Dermis microvascular lymphatic vessel endothelial cell (primary cell): ENCODE measurements around the gene TOP2A. TPM values are rescaled to one million over a fixed set of nuclear protein-coding genes. Genes with fewer than 3 reads are reported as not detected.

Experiments
- DNase-seq, 2 donors: peaks; one replicate each; pipeline versions ENCODE4 v3.0.0 to v3.0.0-alpha.2; 2010; ENCODE audit warnings: low read depth in 2 of 2
- total RNA-seq: library from RNA; depleted of rRNA; stranded (reverse); fragments of >200 nt; gene quantifications from 2 replicates; pipeline ENCODE4 v1.2.1, GENCODE V29; 2014

The TOP2A gene, protein sequence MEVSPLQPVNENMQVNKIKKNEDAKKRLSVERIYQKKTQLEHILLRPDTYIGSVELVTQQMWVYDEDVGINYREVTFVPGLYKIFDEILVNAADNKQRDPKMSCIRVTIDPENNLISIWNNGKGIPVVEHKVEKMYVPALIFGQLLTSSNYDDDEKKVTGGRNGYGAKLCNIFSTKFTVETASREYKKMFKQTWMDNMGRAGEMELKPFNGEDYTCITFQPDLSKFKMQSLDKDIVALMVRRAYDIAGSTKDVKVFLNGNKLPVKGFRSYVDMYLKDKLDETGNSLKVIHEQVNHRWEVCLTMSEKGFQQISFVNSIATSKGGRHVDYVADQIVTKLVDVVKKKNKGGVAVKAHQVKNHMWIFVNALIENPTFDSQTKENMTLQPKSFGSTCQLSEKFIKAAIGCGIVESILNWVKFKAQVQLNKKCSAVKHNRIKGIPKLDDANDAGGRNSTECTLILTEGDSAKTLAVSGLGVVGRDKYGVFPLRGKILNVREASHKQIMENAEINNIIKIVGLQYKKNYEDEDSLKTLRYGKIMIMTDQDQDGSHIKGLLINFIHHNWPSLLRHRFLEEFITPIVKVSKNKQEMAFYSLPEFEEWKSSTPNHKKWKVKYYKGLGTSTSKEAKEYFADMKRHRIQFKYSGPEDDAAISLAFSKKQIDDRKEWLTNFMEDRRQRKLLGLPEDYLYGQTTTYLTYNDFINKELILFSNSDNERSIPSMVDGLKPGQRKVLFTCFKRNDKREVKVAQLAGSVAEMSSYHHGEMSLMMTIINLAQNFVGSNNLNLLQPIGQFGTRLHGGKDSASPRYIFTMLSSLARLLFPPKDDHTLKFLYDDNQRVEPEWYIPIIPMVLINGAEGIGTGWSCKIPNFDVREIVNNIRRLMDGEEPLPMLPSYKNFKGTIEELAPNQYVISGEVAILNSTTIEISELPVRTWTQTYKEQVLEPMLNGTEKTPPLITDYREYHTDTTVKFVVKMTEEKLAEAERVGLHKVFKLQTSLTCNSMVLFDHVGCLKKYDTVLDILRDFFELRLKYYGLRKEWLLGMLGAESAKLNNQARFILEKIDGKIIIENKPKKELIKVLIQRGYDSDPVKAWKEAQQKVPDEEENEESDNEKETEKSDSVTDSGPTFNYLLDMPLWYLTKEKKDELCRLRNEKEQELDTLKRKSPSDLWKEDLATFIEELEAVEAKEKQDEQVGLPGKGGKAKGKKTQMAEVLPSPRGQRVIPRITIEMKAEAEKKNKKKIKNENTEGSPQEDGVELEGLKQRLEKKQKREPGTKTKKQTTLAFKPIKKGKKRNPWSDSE (N-terminal part only)
- 27.7 and 65.5 TPM in 2 replicates for total RNA-seq

DNA sequence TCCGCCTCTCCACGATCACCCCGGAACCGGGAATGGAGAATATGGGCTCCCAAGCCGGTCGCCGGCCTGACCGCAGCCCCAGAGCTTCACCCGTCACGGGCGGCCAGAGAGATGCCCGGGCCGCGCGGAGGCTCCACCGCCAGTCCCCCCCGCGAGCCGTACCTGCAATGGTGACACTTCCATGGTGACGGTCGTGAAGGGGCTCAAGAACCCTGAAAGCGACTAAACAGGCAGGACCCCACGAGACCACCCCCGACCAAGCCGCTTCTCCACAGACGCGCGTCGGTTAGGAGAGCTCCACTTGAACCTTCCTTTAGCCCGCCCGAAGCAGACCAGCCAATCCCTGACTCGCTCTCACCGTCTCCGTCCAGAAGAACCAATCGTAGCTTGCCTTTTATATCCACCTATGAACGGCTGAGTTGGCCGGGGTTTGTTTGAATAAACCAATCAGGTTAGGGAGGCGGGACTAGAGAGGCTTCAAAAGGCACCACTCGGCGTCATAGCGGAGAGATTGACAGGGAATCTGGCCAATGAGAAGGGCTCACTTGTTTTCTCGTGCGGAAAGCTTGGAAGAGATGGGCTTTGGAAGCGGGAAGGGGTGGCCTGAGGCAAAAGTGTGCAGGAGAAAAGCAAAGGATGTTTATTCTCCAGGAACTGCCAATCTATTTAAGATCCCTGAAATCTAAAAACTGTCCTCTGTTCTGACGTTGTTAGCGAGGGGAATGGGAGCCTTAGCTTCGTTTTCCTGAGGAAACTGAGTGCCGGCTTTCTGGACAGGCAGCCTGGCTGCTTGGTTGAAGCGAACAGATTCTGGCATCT is at the start of gene TOP2A:
TOP2A (minus strand) TSS at position 288 of the 819 bp plus-strand sequence; CDS start at position 183, 105 bp downstream.
- peak; percentile 100 for DNase-seq

DNA sequence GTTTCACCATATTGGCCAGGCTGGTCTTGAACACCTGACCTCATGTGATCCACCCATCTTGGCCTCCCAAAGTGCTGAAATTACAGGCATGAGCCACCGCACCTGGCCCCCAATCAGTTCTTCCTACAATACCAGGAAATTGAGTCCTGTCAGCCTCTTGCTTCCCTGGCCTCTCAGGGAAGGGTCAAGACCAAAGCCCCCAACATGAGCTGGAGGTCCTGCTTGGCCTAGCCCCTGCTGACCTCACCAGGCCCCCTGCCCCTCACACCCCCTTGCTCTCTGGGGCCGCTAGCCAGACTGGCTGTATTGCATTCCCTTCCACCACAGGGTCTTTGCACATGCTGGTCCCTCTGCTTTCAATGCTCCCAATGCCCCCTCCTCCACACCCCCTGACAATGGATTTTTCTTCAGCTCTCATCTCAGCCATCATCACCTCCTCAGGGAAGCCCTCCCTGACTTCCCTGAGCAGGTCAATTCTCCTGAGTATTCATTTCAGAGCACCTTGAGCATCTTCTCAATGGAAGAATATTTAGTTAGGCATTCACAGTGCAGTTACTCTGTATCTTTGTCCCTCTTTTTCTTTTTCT is 49.7 kb upstream of the TOP2A start:
- DNase-seq, result no peak

DNA sequence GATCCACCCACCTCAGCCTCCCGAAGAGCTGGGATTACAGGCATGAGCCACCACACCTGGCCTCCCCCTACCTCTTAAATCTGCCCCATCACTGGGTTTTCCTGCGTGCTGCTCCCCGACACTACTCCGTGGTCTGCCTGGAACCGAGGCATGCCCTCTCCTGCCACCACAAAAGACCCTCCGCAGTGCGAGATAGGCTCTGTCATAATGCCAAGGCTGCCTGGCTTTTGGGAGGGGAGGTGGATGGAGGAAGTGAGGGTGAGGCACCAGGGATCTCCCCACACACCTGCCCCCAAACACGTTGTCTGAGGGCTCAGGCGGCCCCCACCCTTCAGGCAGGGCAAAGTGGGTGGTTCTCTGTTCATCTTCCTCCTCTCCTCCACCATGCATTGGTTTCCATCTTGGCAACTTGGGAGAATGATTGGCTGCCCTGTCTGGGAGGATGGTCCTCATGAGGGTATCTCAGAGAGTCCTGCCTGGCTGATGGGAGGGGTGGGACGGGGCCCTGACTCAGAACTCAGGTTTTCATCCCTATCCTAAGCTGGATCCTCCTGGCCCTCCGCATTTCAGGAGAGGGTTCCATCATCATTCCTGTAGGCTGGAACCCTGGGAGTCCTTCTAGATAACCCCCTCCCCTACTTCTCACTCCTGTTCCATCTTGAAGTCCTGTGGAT is 48.7 kb upstream of the TOP2A start:
- no peak for DNase-seq

DNA sequence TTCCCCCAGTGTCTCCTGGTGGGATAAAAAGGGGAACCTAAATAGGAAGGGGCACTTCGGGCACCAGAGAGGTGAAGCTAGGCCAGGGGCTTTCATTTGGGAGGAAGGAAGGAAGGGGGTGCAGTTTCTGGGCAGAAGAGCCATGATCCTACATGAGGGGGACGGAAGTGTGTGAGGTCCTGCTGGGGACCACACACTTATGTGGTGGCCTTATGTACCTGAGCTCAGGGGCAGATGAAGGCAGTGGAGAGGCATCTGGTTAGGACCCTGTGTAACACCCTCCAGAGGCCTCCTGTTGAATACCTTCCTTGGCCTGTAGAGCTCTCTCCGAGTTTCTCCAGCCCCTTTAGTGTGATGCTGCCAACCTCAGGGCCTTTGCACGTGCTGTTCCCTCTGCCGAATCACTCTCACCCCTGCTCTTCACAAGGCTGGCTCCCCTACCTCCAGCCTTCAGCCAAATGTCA is 46.7 kb upstream of the TOP2A start:
- DNase-seq, result no peak

DNA sequence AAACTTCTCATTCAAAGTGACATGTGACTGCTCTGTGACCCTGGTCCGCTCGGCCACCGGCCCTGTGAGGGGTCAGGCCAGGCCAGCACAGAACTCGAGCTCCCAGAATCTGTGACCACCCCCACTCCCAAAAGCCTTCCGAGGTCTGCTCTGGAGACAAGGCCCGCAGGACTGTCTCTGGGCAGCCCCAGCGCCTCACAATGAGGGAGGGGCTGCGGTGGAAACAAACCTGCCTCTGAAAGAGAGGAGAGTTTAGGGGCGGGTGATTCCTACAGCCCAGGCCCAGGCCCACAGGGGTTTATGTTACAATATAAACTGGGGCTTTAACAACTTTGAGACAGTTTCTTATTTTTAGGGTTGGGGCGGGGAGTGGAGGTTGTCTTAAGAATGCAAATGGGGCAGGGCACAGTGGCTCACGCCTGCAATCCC is 45.4 kb upstream of the TOP2A start:
- no peak for DNase-seq

DNA sequence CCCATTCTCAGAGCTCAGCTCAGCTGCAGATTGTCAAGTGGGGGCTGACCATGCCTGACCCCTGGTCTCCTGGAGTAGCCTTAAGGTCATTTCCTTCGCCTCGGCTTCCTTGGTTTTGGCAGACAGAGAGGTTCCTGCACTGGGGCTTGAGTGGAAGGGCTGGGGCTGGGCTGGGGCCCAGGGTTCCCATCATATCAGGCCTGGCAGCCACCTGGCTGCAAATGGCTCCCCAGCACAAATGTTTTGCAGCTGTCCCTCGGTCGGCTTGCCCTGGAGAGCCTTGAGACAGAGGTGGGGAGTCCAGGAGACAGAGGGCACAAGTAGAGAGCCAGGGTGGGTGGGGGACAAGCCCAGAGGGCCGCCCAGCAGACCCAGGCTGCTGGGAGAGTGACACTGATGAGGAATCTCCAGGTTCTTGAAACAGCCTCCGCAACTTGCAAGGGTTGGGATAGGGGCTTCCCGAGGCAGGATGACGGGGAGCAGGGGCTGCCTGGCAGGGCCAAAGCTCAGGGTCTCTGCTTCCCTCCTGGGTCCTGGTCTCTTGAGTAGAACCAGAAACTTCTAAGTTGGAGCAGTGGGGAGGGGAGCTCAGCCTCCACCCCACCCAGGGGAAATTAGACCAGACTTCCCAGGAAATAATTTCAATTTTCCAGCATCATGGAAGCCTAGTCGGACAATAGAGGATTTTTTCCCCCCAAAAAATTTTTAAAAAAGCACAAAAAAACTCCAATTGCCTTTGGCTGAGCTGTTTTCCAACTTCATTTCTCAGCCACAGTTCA is 44.8 kb upstream of the TOP2A start:
- no peak for DNase-seq

DNA sequence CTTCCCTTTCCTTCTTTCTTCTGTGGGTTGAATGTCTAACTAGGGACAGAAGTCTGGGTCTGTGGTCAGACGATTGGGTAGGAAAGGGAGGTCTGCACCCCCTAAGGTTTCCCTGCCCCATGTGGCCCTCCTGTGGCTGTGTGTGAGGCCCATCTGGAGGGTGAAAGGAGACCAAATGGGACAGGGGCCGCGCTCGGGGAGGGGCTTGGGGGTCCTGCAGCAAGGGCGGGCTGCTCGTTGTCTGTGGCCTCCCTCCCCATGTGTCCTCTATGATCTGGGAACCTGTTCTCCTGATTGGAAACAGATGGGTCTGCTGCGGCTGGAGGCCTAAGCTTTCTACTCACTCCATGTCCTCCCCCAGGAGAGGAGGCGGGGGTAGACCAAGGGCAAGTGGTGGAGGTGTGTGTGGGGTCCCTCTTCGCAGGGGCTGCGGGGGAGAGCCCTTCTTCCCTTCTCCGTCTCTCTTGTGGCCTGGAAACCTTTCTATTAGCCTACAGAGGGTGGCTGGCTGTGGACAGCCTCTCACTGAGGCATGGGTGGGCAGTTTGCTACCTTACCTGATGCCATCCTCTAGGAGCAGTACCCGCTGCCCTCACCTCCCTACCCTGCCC is 44.1 kb upstream of the TOP2A start:
- DNase-seq, result no peak

DNA sequence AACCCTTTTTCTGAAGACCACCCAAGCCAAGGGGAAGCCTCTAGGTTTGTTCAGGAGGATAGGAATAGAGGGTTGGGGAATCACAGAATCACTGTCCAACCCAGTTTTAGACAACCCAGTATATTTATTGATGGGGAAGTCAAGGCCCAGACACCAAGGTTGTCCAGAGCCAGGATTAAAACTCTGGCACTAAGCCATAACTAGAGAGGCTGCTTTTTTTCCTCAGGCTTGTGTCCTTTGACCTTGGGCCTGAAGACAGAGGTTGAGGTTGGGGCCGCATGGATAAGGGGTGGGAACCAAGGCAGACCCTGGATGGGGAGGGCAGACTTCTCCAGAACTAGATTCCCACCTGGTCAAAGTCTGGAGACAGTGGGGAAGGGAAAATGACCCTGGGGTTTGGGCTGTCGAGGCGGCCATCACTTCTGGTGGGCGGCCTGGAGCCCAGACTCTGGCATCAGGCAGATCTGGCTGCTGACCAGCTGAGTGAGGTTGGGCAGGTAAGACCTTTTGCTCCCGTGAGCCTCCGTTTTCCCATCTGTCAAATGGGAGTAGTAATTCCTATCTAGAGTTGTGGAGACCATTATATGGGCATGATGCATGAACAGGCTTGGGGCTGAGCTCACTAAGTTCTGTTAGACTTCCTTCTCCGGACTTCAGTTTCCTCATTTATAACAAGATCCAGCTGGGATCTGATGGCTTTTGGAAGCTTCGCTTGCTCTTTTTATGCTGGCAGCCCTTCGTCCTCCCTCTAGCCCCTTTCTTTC is 43.5 kb upstream of the TOP2A start:
- DNase-seq, result no peak

DNA sequence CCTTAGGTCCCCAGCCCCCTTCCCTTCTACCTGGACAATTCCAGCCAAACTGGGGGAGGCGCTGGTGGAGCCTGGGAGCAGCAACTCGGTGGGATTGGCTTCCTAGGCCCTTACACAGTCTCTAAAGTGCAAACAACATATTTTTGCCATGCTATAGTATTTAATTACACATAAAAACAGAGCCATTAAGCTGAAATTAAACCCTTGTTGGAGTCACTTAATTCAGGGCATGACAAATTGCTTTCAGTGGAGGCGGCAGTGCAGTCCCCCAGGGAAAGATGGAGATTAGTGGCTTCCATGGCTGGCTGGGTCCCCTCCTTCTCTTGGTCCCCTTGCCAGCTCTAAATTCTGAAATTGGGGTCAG is 42.9 kb upstream of the TOP2A start:
- DNase-seq, result no peak

DNA sequence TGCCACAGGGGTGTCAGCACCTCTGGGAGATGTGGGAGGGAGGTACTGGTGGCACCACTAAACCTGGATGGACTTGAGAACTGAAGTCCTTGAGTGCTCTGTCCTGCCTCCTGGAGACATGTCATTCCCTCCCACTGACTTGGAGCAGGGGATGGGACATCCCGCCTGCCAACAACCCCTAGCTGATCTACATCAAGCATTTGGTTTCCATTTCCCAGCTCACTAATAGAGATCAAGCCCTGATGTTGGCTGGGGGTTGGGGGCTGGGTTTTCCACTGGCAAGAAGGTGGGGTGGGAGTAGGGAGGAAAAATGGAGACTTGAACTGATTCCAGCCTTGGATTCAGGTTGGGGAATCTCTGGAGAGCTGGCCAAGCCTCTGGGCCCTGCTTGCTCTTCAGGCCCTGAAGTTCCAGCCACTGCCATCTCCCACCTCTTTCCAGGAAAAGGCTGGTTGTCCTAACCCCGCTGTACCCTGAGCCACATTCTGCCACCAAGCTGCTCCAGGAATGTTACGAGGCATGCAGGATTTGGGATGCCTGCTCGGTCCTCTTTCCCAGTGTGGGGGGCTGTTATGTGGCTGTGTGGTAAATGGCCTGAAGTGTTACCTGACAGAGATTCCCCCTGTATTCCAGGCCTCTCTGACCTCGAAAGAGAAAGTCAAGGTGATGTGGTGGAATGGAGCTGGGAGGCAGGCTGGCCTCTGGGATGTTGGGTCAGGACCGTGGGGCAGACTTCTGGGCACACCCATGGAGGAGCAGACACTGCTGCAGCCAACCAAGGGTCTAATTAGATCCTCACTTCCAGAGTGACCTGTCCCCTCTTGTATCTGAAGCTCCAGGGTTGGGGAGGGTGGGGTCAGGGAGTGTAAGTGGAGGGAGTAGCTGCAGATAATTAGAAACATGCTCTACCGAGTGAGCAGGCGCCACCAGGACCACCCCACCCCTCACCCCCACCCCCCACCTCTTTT is 42.2 kb upstream of the TOP2A start:
- DNase-seq, result no peak

DNA sequence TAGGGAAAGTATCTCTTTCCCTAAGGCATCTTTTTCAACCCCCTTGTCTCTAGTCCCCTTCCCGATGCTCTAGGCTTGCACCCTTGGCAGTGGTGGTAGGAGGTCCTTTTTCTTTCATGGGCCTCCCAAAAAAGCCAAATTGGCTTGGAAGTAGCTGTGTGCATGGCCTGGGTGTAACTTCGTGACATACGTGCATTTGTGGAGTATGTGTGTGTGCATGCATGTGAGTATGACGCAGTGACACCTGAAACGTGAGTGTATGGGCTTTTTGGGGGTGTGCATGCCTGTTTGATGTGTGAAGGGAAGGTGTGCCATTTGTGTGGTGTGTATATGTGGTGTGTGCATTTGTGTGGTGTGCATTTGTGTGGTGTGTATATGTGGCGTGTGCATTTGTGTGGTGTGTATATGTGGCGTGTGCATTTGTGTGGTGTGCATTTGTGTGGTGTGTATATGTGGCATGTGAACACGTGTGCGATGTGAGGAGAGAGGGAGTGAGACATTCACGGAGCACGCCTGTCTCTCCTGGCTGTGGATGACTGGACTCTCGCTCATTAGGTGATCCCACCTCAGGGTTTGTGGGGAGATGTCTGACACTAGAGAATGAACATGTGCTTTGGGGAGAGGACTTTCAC is 41.3 kb upstream of the TOP2A start:
- DNase-seq, result no peak

DNA sequence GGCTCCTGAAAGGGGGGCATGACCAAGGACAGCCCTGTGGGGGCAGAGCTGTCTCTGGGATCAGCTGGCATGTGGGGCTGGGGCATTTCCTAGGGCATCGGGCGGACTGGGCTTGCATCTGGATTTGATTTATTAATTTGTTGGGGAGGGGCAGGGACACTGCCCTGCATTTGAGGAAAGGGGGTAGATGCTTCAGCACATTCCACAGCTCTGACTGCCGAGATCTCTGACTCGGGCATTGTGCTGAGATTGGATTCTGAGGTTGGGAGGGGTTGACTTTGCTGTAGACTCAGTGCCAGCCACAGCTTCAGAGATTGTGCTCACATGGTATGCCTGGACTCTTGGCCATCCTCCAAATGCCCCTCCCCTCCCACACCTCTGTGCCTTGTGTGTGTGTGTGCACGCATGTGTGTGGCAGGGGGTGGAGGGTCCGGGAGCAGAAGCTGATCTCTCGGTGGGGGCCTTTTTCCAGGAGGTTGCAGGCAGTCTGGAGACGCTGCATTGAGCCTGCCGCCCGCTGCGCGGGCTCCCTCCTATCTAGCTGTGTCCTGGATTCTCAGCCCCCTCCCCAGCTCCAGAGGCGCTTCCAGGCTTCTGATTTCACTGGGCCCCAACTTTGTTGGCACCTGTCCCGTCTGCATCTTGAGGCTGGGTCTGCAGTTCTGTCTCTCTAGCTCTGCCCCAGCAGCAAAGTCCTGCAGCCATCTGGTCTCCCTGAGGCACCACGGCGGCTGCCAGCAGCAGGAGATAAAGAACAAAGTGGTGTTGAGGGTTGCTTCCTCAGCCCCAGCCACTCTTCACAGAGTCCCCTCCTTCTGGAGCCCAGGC is 40.5 kb upstream of the TOP2A start:
- DNase-seq, result no peak

DNA sequence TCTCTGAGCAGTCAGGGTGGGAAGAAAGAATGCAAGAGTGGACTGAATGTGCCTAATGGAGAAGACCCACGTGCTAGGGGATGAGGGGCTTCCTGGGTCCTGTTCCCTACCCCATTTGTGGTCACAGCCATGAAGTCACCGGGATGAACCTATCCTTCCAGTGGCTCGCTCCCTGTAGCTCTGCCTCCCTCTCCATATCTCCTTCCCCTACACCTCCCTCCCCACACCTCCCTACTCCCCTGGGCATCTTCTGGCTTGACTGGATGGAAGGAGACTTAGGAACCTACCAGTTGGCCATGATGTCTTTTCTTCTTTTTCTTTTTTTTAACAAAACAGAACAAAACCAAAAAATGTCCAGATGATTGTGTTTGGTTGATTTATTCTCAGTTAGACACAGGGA is 39.7 kb upstream of the TOP2A start:
- DNase-seq, result no peak

DNA sequence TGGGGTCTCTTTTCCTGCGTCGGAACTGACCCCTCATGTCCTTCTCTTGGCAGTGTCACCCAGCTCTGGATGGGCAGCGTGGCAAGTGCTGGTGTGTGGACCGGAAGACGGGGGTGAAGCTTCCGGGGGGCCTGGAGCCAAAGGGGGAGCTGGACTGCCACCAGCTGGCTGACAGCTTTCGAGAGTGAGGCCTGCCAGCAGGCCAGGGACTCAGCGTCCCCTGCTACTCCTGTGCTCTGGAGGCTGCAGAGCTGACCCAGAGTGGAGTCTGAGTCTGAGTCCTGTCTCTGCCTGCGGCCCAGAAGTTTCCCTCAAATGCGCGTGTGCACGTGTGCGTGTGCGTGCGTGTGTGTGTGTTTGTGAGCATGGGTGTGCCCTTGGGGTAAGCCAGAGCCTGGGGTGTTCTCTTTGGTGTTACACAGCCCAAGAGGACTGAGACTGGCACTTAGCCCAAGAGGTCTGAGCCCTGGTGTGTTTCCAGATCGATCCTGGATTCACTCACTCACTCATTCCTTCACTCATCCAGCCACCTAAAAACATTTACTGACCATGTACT is 38.8 kb upstream of the TOP2A start:
- DNase-seq, result no peak

DNA sequence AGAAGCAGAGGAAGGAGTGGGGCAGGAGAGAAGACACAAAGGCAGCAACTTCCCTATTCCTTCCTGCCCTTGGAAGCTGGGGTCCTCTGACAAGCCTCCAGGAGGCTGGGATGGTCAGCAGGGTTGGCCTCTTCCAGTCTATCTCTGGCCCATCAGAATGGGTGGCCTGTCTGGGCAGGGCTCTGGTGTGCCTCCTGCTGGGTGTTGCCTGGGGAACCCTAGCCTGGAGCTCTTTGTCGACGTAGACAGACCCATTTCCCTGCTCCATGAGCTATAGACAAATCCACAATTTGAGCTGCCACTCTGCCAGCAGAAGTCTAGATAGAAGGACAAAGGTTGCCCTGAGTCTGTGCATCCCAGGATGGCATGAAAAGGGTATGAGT is 36.9 kb upstream of the TOP2A start:
- no peak for DNase-seq
